Erythroblast (primary cell): ENCODE data around the gene NPHP4.

ENCODE experiments used
- GATA1 ChIP-seq: IDR thresholded peaks from 2 replicates; pipeline ENCODE4 v1.6.1; 2011; ENCODE audit warnings: low read depth, mild to moderate bottlenecking, control low read depth, low read length, moderate library complexity
- POLR2A ChIP-seq: IDR thresholded peaks from 2 replicates; pipeline ENCODE4 v1.6.1; 2011; ENCODE audit warnings: mild to moderate bottlenecking, low read length

DNA sequence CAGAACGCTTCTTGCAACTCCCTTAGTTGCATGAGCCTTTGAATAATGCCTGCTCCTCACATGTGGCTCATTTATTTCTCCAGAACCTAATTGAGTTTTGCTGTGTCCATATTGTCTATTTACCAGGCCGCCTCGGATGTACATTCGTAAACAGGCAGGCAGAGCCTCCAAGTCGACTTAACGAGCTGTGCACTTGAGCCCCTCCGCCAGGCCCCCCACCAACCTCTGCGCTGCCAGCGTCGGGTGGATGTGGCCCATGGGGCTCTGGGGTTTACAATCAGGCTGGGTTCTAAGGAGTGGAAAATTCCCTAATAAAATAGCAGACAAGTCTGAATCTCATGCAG is 106.1 kb downstream of the NPHP4 start:
- TF ChIP-seq POLR2A (no peak), GATA1 (no peak)
